ENCODE measurements around the gene CFAP100.

DNA sequence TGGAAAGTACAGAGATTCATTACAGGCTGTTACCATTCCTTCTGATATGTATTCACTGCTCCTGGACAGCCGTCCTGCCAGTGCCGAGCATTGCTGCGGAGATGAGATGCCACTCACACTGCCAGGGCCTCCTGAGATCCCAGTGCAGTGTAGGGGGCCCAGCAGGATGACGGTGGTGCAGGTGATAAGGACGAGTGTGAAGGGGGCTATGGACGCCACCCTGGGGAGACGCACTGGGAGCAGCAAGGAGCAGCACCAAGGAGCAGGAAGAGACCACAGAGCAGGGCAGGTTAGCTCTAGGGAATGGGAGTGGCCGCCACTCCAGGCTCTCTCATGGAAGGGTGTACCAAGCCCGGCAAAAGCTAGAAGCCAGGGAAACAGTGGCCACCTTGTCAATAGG lies 33.5 kb upstream of the CFAP100 start:
- TF ChIP-seq, protein P1, sequence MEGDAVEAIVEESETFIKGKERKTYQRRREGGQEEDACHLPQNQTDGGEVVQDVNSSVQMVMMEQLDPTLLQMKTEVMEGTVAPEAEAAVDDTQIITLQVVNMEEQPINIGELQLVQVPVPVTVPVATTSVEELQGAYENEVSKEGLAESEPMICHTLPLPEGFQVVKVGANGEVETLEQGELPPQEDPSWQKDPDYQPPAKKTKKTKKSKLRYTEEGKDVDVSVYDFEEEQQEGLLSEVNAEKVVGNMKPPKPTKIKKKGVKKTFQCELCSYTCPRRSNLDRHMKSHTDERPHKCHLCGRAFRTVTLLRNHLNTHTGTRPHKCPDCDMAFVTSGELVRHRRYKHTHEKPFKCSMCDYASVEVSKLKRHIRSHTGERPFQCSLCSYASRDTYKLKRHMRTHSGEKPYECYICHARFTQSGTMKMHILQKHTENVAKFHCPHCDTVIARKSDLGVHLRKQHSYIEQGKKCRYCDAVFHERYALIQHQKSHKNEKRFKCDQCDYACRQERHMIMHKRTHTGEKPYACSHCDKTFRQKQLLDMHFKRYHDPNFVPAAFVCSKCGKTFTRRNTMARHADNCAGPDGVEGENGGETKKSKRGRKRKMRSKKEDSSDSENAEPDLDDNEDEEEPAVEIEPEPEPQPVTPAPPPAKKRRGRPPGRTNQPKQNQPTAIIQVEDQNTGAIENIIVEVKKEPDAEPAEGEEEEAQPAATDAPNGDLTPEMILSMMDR (IDR thresholded peaks at IDR 0.05 in 2 of 3, conservative IDR thresholded peaks at IDR 0.05 in 1 of 3; ENCODE audit: insufficient read depth in 2 of 3, low read depth in 1 of 3, low read length in 3 of 3): no peak
- TF ChIP-seq YY1 (IDR thresholded peaks at IDR 0.05; ENCODE audit: borderline replicate concordance in 1 of 3, control insufficient read depth in 1 of 3, extremely low read depth in 1 of 3, insufficient read depth in 3 of 3, insufficient read length in 1 of 3, insufficient replicate concordance in 2 of 3, low read depth in 1 of 3, low read length in 2 of 3) (no peak), POLR2A (conservative IDR thresholded peaks at IDR 0.05) (no peak), TAL1 (IDR thresholded peaks at IDR 0.05) (no peak), EP300 (IDR thresholded peaks at IDR 0.05; ENCODE audit: low read length) (no peak), EHMT2 (IDR thresholded peaks at IDR 0.05) (no peak), ETV6 (IDR thresholded peaks at IDR 0.05; ENCODE audit: borderline replicate concordance in 1 of 2, low read depth in 2 of 2, low read length in 1 of 2) (no peak), ETV6 (CRISPR knock-in tag; IDR thresholded peaks at IDR 0.05; ENCODE audit: borderline replicate concordance) (no peak), JUND (IDR thresholded peaks at IDR 0.05; ENCODE audit: borderline replicate concordance, low read depth, low read length) (no peak), JUND (tag; IDR thresholded peaks at IDR 0.05; ENCODE audit: borderline replicate concordance, low read depth, low read length) (no peak)
- TF ChIP-seq, protein P2, sequence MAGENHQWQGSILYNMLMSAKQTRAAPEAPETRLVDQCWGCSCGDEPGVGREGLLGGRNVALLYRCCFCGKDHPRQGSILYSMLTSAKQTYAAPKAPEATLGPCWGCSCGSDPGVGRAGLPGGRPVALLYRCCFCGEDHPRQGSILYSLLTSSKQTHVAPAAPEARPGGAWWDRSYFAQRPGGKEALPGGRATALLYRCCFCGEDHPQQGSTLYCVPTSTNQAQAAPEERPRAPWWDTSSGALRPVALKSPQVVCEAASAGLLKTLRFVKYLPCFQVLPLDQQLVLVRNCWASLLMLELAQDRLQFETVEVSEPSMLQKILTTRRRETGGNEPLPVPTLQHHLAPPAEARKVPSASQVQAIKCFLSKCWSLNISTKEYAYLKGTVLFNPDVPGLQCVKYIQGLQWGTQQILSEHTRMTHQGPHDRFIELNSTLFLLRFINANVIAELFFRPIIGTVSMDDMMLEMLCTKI (IDR thresholded peaks at IDR 0.05; ENCODE audit: partially characterized antibody): no peak

Data from K562 (cell line).